NCI-H1105 treated with DMSO at 0.1 percent for 48 hours (cell line): ENCODE measurements around the gene NPY1R.

Experiments
- DNase-seq: peaks from one replicate; lab custom pipeline; 2025; lab: John Stamatoyannopoulos, UW

The NPY1R gene

DNA sequence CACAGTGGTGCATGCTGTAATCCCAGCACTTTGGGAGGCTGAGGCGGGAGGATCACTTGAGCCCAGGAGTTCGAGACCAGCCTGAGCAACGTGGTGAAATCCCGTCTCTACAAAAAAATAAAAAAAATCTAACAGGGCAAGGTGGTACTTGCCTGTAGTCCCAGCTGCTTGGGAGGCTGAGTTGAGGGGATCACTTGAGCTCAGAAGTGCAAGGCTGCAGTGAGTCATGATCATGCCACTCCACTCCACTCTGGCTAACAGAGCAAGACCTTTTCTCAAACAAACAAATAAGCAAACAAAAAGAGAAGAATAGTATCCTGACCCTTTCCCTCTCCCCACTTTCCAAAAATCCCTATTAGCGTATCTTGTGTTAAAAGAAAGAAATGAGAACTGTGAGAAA is 52.7 kb downstream of the NPY1R start:
- no peak for DNase-seq

DNA sequence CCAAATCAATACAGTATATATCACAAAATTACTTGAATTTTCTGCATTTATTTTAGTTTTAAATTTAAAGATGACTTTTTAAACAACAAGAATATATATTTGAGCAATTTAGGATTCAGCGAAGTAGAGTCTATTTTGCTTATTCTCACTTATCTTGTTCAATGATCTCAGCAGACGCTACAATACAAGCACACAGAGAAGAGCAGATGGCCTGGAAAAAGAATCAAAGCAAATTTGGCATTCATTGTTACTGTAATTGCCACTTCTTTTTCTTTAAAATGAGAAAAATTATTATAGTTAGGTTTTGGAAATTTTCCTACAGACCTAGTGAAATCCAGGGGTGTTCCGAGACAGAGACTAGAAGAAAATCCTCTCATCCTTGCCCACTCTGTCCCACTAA is 57.5 kb downstream of the NPY1R start:
- no peak for DNase-seq
